Ascending aorta (tissue), 2 donors: ENCODE measurements around the gene RPS6KC1. TPM values are rescaled to one million over a fixed set of nuclear protein-coding genes. Genes with fewer than 3 reads are reported as not detected.
A peak's percentile ranks its signal among the peaks of the same experiment; 100 is the strongest.
"Not testable (repeated sequence)": the region's sequence is repeated elsewhere in the genome, so short reads cannot be mapped to it uniquely, and the experiment has no call there.

Source experiments
- DNase-seq, 2 donors: peaks; one replicate each; pipeline ENCODE4 v3.0.0-alpha.2; 2019; ENCODE audit warnings: low spot score in 2 of 2
- H3K27ac ChIP-seq, 2 donors: fragments of 200-600 bp; sonication (generic); one replicate each; pipeline ENCODE4 v1.5.1; 2016 to 2017; ENCODE audit warnings: mild to moderate bottlenecking in 1 of 2
- H3K27me3 ChIP-seq: fragments of 200-600 bp; sonication (generic); one replicate; pipeline ENCODE4 v1.5.1; 2017
- H3K36me3 ChIP-seq, 2 donors: fragments of 200-600 bp; sonication (generic); one replicate each; pipeline ENCODE4 v1.5.1; 2016
- H3K4me1 ChIP-seq, 2 donors: fragments of 200-600 bp; sonication (generic); one replicate each; pipeline ENCODE4 v1.5.1; 2016 to 2017; ENCODE audit warnings: mild to moderate bottlenecking in 1 of 2
- H3K4me3 ChIP-seq, 2 donors: fragments of 200-600 bp; sonication (generic); one replicate each; pipeline ENCODE4 v1.5.1; 2016 to 2017; ENCODE audit warnings: mild to moderate bottlenecking in 1 of 2
- H3K9me3 ChIP-seq, 2 donors: fragments of 200-600 bp; sonication (generic); one replicate each; pipeline ENCODE4 v1.5.1; 2016
- intact Hi-C: fragments of 100-400 bp; cut with DNase I; formaldehyde crosslinking; loops from one replicate; pipeline ENCODE4 v1.15.1; 2023
- total RNA-seq: library from RNA; depleted of rRNA; stranded (reverse); fragments of >200 nt; gene quantifications from one replicate; pipeline ENCODE4 v1.1.0, GENCODE V29; 2016
- TF ChIP-seq, protein P1 (sequence below), 3 experiments: fragments of 200-600 bp in 2 of 3; fragments of 450-650 bp in 1 of 3; sonication (generic) in 2 of 3; IDR thresholded peaks; one replicate each; pipeline ENCODE4 v1.5.1; 2016 to 2019; ENCODE audit warnings: antibody characterized with exemption in 3 of 3, mild to moderate bottlenecking in 1 of 3, moderate library complexity in 1 of 3

The RPS6KC1 gene
- total RNA-seq, 1 donor from 2014 or later, result 21.0 TPM

GRCh38 chr1:213111502-213111901, 60.5 kb downstream of the RPS6KC1 start:
- Histone ChIP-seq H3K4me1 (no peaks in the 10 kb centered on the region), H3K36me3 (peaks cover 0 to 11% of the 10 kb centered on the region in 2 donors), H3K27me3 (no peaks in the 10 kb centered on the region), H3K27ac (no peak overlapping the region), H3K9me3 (no peaks in the 10 kb centered on the region), H3K4me3 (no peak overlapping the region)
- TF ChIP-seq, protein P1, sequence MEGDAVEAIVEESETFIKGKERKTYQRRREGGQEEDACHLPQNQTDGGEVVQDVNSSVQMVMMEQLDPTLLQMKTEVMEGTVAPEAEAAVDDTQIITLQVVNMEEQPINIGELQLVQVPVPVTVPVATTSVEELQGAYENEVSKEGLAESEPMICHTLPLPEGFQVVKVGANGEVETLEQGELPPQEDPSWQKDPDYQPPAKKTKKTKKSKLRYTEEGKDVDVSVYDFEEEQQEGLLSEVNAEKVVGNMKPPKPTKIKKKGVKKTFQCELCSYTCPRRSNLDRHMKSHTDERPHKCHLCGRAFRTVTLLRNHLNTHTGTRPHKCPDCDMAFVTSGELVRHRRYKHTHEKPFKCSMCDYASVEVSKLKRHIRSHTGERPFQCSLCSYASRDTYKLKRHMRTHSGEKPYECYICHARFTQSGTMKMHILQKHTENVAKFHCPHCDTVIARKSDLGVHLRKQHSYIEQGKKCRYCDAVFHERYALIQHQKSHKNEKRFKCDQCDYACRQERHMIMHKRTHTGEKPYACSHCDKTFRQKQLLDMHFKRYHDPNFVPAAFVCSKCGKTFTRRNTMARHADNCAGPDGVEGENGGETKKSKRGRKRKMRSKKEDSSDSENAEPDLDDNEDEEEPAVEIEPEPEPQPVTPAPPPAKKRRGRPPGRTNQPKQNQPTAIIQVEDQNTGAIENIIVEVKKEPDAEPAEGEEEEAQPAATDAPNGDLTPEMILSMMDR (IDR thresholded peaks at IDR 0.05), result no peak
- intact Hi-C loops, result no loop called here
- no peak for DNase-seq

- H3K27me3 ChIP-seq, H3K9me3 ChIP-seq, H3K4me3 ChIP-seq, H3K36me3 ChIP-seq, H3K27ac ChIP-seq, H3K4me1 ChIP-seq, DNase-seq, intact Hi-C loops: not testable (repeated sequence)
These were observed 61.7 kb downstream of the RPS6KC1 start for GRCh38 chr1:213112723-213113122.

DNA sequence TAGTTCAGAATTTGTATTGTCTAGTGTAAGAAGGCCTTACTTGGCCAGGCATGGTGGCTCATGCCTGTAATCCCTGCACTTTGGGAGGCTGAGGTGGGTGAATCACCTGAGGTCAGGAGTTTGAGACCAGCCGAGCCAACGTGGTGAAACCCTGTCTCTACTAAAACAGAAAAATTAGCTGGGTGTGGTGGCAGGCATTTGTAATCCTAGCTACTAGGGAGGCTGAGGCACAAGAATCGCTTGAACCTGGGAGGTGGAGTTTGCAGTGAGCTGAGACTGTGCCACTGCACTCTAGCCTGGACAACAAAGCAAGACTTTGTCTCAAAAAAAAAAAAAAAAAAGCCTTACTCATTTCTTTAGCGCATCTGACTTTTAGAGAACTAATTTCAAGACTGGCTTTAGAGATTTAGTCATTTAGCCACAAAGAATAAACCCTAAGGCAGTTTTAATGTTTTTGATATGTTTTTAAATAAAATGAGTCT, 66.7 kb downstream of the RPS6KC1 start:
- H3K4me3 ChIP-seq, H3K9me3 ChIP-seq, H3K27ac ChIP-seq, H3K4me1 ChIP-seq, intact Hi-C loops, H3K27me3 ChIP-seq, H3K36me3 ChIP-seq, DNase-seq: not testable (repeated sequence)

DNA sequence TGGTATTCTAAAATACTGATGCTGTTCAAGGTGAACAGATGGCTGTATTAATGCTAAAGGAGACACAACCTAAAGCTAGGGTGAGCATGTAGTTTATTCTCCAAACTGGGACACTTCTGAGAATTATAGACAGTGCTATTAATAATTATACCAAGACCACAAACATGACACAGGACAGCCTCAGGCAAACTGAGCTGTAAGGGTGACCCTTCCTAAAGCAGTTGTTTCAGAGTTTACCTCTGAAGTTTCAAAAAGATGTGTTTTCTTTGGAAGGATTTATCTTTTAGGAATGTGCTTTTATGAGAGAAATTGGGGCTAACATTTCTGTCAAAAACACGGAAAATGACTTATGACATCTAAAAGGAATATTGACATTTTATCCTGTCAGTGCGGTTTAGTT, 68.8 kb downstream of the RPS6KC1 start:
- no peak overlapping the region for H3K27ac ChIP-seq
- intact Hi-C loops, result loop anchor here (2.0 kb wide), 1 partner anchor 127 kb away; no protein-coding TSS in a partner anchor
- H3K4me1 ChIP-seq, result peaks cover 0 to 5% of the 10 kb centered on the region in 2 donors
- DNase-seq, result no peak
- no peaks in the 10 kb centered on the region for H3K9me3 ChIP-seq
- TF ChIP-seq, protein P1 (IDR thresholded peaks at IDR 0.05), result no peak
- no peaks in the 10 kb centered on the region for H3K27me3 ChIP-seq
- H3K36me3 ChIP-seq, result no peaks in the 10 kb centered on the region
- H3K4me3 ChIP-seq, result no peak overlapping the region

DNA sequence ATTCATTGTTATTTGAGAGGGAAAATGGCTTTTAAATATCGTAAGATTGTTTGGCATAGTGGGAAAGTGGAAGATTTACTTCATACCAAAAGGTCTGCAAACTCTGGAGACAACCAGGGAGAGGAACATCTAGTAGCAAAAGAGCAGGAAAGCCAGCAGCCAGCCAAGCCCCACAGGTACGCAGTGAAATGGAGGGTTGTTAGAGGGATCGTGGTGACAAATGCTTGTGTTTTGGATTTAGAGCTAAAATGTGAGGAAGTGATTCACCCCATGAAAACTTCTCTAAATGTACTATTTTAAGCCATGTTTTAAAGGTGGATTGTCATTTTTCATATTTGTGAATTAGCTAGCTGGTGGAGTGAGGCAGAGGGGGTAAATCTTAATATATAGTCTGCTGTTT, 69.3 kb downstream of the RPS6KC1 start:
- Histone ChIP-seq H3K27ac (no peak overlapping the region), H3K4me1 (peaks cover 0 to 5% of the 10 kb centered on the region in 2 donors), H3K9me3 (no peaks in the 10 kb centered on the region), H3K36me3 (no peaks in the 10 kb centered on the region), H3K4me3 (no peak overlapping the region), H3K27me3 (no peaks in the 10 kb centered on the region)
- intact Hi-C loops, result loop anchor here (2.0 kb wide), 1 partner anchor 126 kb away; no protein-coding TSS in a partner anchor
- DNase-seq, result no peak
- TF ChIP-seq, protein P1 (IDR thresholded peaks at IDR 0.05), result no peak

DNA sequence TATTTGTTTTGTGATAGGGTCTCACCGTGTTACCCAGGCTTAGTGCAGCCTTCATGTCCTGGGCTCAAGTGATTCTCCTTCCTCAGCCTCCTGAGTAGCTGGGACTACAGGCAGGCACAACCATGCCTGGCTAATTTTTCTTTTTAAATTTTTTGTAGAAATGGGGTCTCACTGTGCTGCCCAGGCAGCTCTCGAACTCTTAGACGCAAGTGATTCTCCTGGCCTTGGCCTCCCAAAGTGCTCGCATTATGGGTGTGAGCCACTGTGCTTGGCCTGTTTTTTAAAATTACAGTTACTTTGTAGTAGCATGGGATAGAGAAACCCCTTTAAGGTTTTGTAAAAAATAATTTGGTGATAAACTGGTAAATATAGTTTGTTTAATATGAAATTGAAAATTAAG, 69.9 kb downstream of the RPS6KC1 start:
- H3K27me3 ChIP-seq, result no peaks in the 10 kb centered on the region
- DNase-seq, result no peak
- H3K4me3 ChIP-seq, result no peak overlapping the region
- intact Hi-C loops, result loop anchor here (2.0 kb wide), 1 partner anchor 126 kb away; no protein-coding TSS in a partner anchor
- TF ChIP-seq, protein P1 (IDR thresholded peaks at IDR 0.05), result no peak
- H3K9me3 ChIP-seq, result no peaks in the 10 kb centered on the region
- H3K4me1 ChIP-seq, result peaks cover 0 to 5% of the 10 kb centered on the region in 2 donors
- H3K27ac ChIP-seq, result no peak overlapping the region
- no peaks in the 10 kb centered on the region for H3K36me3 ChIP-seq

- intact Hi-C loops, result no loop called here
- DNase-seq, result no peak
These were observed 71.5 kb downstream of the RPS6KC1 start for GRCh38 chr1:213122514-213122929.

More at GRCh38 chr1:213122514-213122929, 71.5 kb downstream of the RPS6KC1 start:
- Histone ChIP-seq H3K9me3 (no peaks in the 10 kb centered on the region), H3K27me3 (no peaks in the 10 kb centered on the region), H3K4me3 (no peak overlapping the region), H3K4me1 (peaks cover 0 to 5% of the 10 kb centered on the region in 2 donors), H3K27ac (no peak overlapping the region), H3K36me3 (no peaks in the 10 kb centered on the region)
- TF ChIP-seq, protein P1 (IDR thresholded peaks at IDR 0.05), result peak in 2 of 3 experiments; percentile 46 to 59
